ENCODE data around the gene CHIA. TPM values are rescaled to one million over a fixed set of nuclear protein-coding genes. Genes with fewer than 3 reads are reported as not detected.
"Not testable (repeated sequence)": the region's sequence is repeated elsewhere in the genome, so short reads cannot be mapped to it uniquely, and the experiment has no call there.

The CHIA gene
- total RNA-seq, 4 donors from 2014 or later, result not detected

DNA sequence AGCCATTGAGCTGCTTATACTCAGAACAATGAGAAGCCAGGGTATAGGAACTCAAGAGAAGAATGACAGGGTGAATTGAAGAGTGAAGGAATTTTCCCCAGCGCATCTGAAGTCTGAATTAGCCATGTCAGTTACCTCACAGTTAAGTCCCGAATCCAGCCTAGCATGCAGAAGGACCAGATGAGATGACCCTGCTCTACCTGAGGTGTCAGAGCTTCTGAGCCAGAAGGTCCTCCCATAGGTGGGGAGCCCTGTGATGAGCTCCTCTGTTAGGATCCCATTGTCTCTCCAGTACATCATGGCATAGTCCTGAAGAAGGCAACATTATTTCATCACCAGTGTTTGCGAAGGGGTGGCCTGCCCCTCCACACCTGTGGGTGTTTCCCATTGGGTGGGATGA lies 68.7 kb downstream of the CHIA start:
- TF ChIP-seq, protein P1, sequence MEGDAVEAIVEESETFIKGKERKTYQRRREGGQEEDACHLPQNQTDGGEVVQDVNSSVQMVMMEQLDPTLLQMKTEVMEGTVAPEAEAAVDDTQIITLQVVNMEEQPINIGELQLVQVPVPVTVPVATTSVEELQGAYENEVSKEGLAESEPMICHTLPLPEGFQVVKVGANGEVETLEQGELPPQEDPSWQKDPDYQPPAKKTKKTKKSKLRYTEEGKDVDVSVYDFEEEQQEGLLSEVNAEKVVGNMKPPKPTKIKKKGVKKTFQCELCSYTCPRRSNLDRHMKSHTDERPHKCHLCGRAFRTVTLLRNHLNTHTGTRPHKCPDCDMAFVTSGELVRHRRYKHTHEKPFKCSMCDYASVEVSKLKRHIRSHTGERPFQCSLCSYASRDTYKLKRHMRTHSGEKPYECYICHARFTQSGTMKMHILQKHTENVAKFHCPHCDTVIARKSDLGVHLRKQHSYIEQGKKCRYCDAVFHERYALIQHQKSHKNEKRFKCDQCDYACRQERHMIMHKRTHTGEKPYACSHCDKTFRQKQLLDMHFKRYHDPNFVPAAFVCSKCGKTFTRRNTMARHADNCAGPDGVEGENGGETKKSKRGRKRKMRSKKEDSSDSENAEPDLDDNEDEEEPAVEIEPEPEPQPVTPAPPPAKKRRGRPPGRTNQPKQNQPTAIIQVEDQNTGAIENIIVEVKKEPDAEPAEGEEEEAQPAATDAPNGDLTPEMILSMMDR (IDR thresholded peaks at IDR 0.05), result no peak
- no peak for TF ChIP-seq POLR2A (IDR thresholded peaks at IDR 0.05)
- intact Hi-C loops (cut with DNase I), result no loop called here
- no peak overlapping the region for H3K4me3 ChIP-seq
- peaks cover 0 to 2% (median 0%) of the 10 kb centered on the region in 4 donors for H3K27me3 ChIP-seq
- no peaks in the 10 kb centered on the region for H3K9me3 ChIP-seq
- H3K27ac ChIP-seq, result no peak overlapping the region
- H3K4me1 ChIP-seq, result no peaks in the 10 kb centered on the region
- no peaks in the 10 kb centered on the region for H3K36me3 ChIP-seq
- no peak for DNase-seq
- WGBS, 2 donors, result 83 to 93% methylated on average over 3 of the region's 3 CpGs

DNA sequence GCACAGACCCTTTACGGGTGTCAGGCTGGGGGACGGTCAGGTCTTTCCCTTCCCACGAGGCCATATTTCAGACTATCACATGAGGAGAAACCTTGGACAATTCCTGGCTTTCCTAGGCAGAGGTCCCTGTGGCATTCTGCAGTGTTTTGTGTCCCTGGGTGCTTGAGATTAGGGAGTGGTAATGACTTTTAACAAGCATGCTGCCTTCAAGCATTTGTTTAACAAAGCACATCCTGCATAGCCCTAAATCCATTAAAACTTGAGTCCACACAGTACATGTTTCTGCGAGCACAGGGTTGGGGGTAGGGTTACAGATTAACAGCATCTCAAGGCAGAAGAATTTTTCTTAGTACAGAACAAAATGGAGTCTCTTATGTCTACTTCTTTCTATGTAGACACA lies 69.6 kb downstream of the CHIA start:
- H3K4me3 ChIP-seq; H3K27me3 ChIP-seq; intact Hi-C loops (cut with DNase I); H3K36me3 ChIP-seq; H3K4me1 ChIP-seq; DNase-seq; H3K9me3 ChIP-seq; H3K27ac ChIP-seq: not testable (repeated sequence)
- 45 to 66% methylated on average over 4 of the region's 4 CpGs for WGBS, 2 donors

DNA sequence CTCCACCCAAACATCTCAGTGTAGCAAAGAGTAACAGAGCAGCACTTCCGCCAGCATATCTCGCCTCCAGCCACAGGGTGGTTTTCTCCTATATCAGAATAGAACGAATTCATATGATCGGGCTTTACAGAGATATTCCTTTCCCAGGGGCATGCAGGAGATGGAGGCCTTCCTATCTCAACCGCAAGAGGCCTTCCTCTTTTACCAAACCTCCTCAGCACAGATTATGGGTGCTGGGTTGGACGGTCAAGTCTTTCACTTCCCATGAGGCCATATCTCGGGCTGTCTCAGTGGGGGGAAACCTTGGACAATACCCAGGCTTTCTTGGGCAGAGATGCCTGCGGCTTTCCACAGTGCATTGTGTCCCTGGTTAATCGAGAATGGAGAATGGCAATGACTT lies 71.1 kb downstream of the CHIA start:
- DNase-seq, result no peak
- WGBS, 2 donors, result 80 to 91% methylated on average over 6 to 7 of the region's 9 CpGs
- H3K36me3 ChIP-seq, result no peaks in the 10 kb centered on the region
- peaks cover 0 to 20% (median 0%) of the 10 kb centered on the region in 4 donors for H3K27me3 ChIP-seq
- no peaks in the 10 kb centered on the region for H3K9me3 ChIP-seq
- intact Hi-C loops (cut with DNase I), result no loop called here
- no peak overlapping the region for H3K4me3 ChIP-seq
- H3K4me1 ChIP-seq, result no peaks in the 10 kb centered on the region
- H3K27ac ChIP-seq, result no peak overlapping the region
- TF ChIP-seq, protein P1 (IDR thresholded peaks at IDR 0.05), result no peak
- no peak for TF ChIP-seq POLR2A (IDR thresholded peaks at IDR 0.05)

DNA sequence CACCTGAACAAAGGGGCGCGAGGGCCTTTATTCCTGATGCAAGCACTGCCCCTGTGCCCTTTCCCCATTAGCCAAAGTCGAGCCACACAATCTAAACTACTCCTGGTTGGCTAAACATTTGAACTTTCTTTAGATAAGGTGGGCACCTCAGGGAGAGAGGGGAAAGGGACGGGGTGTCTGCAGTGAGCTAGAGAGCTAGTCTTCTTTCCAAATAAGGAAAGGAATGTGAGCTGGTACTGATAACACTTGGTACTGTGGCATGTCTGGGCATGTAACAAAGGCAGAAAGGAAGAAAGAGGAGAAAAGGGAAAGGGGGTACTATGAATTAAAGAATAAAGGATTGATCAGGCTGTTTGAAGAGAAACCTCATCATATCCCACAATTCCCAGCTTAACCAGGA lies 74.0 kb downstream of the CHIA start:
- WGBS, 2 donors, result 32 to 54% methylated on average over 4 of the region's 4 CpGs
- Histone ChIP-seq H3K9me3 (no peaks in the 10 kb centered on the region), H3K27ac (no peak overlapping the region), H3K4me3 (no peak overlapping the region), H3K4me1 (no peaks in the 10 kb centered on the region), H3K27me3 (peaks cover 0 to 38% (median 0%) of the 10 kb centered on the region in 4 donors), H3K36me3 (no peaks in the 10 kb centered on the region)
- DNase-seq, result no peak
- intact Hi-C loops (cut with DNase I), result no loop called here
- no peak for TF ChIP-seq POLR2A (IDR thresholded peaks at IDR 0.05)
- TF ChIP-seq, protein P1 (IDR thresholded peaks at IDR 0.05), result no peak

DNA sequence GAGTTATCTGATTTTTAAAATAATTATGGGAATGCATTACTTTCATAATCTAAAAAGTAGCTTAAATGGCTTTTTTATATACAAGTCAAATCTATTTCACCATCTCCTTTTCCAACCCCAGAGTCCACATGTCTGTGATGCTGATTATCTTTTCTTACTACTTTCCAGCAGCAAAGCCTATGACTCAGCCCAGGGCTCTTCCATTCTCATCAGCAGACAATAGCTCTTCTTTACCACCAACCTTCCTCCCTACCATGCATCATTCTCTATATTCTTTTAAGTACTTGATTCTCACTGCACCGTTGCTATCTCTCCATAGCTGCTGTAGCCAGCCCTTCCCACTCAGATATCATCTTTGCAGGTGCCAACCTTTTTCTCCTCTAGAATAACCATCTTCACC lies 75.6 kb downstream of the CHIA start:
- H3K27ac ChIP-seq, result no peak overlapping the region
- no peak overlapping the region for H3K4me3 ChIP-seq
- no peak for DNase-seq
- H3K36me3 ChIP-seq, result no peaks in the 10 kb centered on the region
- intact Hi-C loops (cut with DNase I), result no loop called here
- TF ChIP-seq, protein P1 (IDR thresholded peaks at IDR 0.05), result no peak
- WGBS, 2 donors, result 52 to 63% methylated on average over 1 of the region's 1 CpG
- H3K4me1 ChIP-seq, result no peaks in the 10 kb centered on the region
- H3K9me3 ChIP-seq, result no peaks in the 10 kb centered on the region
- H3K27me3 ChIP-seq, result peaks cover 0 to 42% (median 0%) of the 10 kb centered on the region in 4 donors

GRCh38 chr1:111369177-111369576 lies 78.5 kb downstream of the CHIA start:
- WGBS, 2 donors, result 71 to 79% methylated on average over 2 of the region's 2 CpGs
- no peak overlapping the region for H3K4me3 ChIP-seq
- TF ChIP-seq, protein P1 (IDR thresholded peaks at IDR 0.05), result no peak
- no peak for TF ChIP-seq POLR2A (IDR thresholded peaks at IDR 0.05)
- intact Hi-C loops (cut with DNase I), result no loop called here
- no peak overlapping the region for H3K27ac ChIP-seq
- H3K4me1 ChIP-seq, result no peaks in the 10 kb centered on the region
- no peak for DNase-seq
- peaks cover 0 to 55% (median 0%) of the 10 kb centered on the region in 4 donors for H3K27me3 ChIP-seq
- no peaks in the 10 kb centered on the region for H3K9me3 ChIP-seq
- H3K36me3 ChIP-seq, result no peaks in the 10 kb centered on the region
